Fibroblast of mammary gland (primary cell): ENCODE results near the gene LDAH.

ENCODE experiments used
- DNase-seq: peaks from one replicate; pipeline ENCODE4 v3.0.0-alpha.2; 2010; ENCODE audit warnings: low read depth
- H3K4me3 ChIP-seq: 2 replicates; pipeline ENCODE4 v1.5.1; 2011; ENCODE audit warnings: low read depth, mild to moderate bottlenecking, low read length, moderate library complexity; ENCODE audit not compliant: control insufficient read depth
- TF ChIP-seq, protein P1 (sequence below): conservative IDR thresholded peaks from 2 replicates; pipeline ENCODE4 v1.5.1; 2011; ENCODE audit warnings: low read depth, low read length, inconsistent platforms; ENCODE audit not compliant: control insufficient read depth, insufficient read depth

The LDAH gene

DNA sequence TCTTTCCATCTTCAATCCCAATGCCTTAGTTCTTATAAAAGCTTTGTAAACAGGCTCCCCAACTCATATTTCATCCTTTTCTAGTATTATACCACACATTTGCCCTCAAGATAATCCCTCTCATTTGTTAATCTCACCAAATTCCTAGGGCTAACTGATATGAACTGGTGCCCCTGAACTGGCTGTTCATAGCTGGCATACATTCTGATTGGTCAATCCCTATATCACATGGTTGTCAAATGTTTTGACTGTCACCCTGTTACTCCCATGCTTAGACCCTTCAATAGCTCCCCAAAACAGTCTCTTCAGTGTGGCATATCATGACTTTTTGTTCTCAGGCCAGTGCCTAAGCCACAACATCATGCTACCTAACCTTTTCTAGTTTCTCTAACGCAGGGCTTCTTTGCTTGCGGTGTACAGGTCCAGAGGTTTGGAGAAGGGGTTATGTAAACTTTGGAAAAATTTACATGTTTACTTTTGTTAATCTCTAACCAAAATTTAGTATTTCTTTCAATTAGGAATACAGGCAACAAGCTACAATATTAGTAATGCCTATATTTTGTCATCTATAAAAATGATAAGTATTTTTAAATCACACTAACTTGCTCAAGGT is 125.5 kb downstream of the LDAH start:
- TF ChIP-seq, protein P1, sequence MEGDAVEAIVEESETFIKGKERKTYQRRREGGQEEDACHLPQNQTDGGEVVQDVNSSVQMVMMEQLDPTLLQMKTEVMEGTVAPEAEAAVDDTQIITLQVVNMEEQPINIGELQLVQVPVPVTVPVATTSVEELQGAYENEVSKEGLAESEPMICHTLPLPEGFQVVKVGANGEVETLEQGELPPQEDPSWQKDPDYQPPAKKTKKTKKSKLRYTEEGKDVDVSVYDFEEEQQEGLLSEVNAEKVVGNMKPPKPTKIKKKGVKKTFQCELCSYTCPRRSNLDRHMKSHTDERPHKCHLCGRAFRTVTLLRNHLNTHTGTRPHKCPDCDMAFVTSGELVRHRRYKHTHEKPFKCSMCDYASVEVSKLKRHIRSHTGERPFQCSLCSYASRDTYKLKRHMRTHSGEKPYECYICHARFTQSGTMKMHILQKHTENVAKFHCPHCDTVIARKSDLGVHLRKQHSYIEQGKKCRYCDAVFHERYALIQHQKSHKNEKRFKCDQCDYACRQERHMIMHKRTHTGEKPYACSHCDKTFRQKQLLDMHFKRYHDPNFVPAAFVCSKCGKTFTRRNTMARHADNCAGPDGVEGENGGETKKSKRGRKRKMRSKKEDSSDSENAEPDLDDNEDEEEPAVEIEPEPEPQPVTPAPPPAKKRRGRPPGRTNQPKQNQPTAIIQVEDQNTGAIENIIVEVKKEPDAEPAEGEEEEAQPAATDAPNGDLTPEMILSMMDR, result no peak
- H3K4me3 ChIP-seq, result no peak overlapping the region
- no peak for DNase-seq

GRCh38 chr2:20696366-20696765 is 126.5 kb downstream of the LDAH start:
- no peak for DNase-seq
- TF ChIP-seq, protein P1, result no peak
- H3K4me3 ChIP-seq, result no peak overlapping the region

- no peak for DNase-seq
- no peak overlapping the region for H3K4me3 ChIP-seq
- TF ChIP-seq, protein P1, result no peak
Measured at GRCh38 chr2:20693317-20693716, 129.6 kb downstream of the LDAH start.

- no peak overlapping the region for H3K4me3 ChIP-seq
- TF ChIP-seq, protein P1, result no peak
- DNase-seq, result no peak
Measured at GRCh38 chr2:20692081-20692480, 130.8 kb downstream of the LDAH start.

GRCh38 chr2:20691076-20691734 is 131.7 kb downstream of the LDAH start:
- TF ChIP-seq, protein P1, result no peak
- DNase-seq, result no peak
- H3K4me3 ChIP-seq, result no peak overlapping the region

DNA sequence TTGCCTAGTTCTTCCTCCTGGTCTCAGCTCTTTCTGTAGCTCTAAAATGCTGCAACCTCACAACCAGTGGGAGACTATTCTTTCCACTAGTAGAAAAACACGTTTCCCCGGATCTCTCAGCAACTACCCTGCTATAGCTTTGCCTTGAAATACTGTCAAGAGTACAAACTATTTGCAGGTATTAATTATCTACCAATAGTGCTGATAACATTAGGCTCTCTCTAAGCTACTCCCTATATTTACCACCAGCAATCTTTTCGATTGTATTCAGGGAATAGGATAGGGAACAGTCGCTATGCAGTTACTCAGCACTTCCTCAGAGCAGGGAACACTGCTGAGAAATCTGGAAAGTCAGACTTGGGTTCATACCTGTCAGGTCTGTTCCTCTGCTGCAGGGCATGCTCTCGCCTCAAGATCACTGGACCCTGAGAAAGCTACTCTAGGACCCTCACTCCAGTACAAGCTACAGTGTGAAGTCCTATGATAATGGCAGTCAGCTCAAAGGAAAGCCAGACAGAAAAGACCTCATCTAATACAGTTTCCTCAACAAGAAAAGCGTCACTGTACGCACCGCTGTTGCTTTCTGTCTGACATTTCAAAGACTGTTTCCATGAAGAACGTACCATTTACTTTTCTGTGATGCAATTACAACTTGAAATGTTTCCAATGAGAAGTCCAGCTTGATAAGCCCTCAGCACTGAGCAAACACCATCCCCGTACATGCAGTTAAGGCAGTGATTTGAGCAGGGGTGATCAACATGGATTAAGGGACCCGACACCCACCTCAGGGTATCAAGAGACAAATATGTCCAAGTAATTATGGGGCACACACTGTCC is 133.3 kb downstream of the LDAH start:
- H3K4me3 ChIP-seq, result no peak overlapping the region
- TF ChIP-seq, protein P1, result no peak
- no peak for DNase-seq
